Mesothelial cell of epicardium (in vitro differentiated cells): ENCODE data around the gene TBC1D14. TPM values are rescaled to one million over a fixed set of nuclear protein-coding genes. Genes with fewer than 3 reads are reported as not detected.
A peak's percentile ranks its signal among the peaks of the same experiment; 100 is the strongest.

Source experiments
- DNase-seq, 2 experiments: peaks; one replicate each; pipeline ENCODE4 v3.0.0; 2021; ENCODE audit warnings: low spot score in 2 of 2; ENCODE audit not compliant: unreplicated experiment in 2 of 2
- H3K27ac Mint-ChIP-seq: 2 replicates; pipeline ENCODE4 v1.8.0; 2021; ENCODE audit warnings: mixed read lengths
- H3K27me3 Mint-ChIP-seq: 2 replicates; pipeline ENCODE4 v1.8.0; 2021; ENCODE audit warnings: low read depth, mixed read lengths
- H3K36me3 Mint-ChIP-seq: 2 replicates; pipeline ENCODE4 v1.8.0; 2021; ENCODE audit warnings: mixed read lengths
- H3K4me1 Mint-ChIP-seq: 2 replicates; pipeline ENCODE4 v1.8.0; 2021; ENCODE audit warnings: mixed read lengths
- H3K4me3 Mint-ChIP-seq: 2 replicates; pipeline ENCODE4 v1.8.0; 2021; ENCODE audit warnings: mild to moderate bottlenecking, moderate library complexity, mixed read lengths
- H3K9me3 Mint-ChIP-seq: 2 replicates; pipeline ENCODE4 v1.8.0; 2021; ENCODE audit warnings: mixed read lengths
- total RNA-seq: library from RNA; stranded (reverse); gene quantifications from 3 replicates; pipeline ENCODE4 v1.2.1, GENCODE V29; 2021
- TF ChIP-seq, protein P1 (sequence below): fragments of 200-600 bp; sonication (generic); IDR thresholded peaks from one replicate; pipeline ENCODE4 v1.5.0; 2021; ENCODE audit warnings: antibody characterized with exemption; ENCODE audit not compliant: unreplicated experiment

The TBC1D14 gene
- total RNA-seq, 1 donor from 2014 or later, result 54.5 TPM

DNA sequence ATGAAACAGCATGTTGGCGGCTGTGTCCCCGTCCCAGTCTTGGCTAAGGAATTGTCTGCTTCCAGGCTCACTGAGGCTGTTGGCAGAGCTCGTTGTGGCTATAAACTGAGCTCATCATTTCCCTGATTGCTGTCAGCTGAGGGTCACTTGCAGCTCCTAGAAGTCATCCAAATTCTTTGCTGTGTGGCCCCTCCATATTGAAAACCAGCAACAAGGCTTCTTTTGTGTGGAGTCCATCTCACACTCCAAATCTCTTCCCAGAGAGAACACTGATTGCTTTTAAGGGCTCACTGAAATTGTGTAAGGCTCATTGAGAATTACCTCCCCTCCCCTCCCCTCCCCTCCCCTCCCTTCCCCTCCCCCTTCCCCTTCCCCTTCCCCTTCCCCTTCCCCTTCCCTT lies 23.3 kb downstream of the TBC1D14 start:
- peaks cover 17% of the 10 kb centered on the region for H3K36me3 Mint-ChIP-seq
- H3K27me3 Mint-ChIP-seq, result no peaks in the 10 kb centered on the region
- DNase-seq, result no peak
- peaks cover 28% of the 10 kb centered on the region for H3K4me1 Mint-ChIP-seq
- TF ChIP-seq, protein P1, sequence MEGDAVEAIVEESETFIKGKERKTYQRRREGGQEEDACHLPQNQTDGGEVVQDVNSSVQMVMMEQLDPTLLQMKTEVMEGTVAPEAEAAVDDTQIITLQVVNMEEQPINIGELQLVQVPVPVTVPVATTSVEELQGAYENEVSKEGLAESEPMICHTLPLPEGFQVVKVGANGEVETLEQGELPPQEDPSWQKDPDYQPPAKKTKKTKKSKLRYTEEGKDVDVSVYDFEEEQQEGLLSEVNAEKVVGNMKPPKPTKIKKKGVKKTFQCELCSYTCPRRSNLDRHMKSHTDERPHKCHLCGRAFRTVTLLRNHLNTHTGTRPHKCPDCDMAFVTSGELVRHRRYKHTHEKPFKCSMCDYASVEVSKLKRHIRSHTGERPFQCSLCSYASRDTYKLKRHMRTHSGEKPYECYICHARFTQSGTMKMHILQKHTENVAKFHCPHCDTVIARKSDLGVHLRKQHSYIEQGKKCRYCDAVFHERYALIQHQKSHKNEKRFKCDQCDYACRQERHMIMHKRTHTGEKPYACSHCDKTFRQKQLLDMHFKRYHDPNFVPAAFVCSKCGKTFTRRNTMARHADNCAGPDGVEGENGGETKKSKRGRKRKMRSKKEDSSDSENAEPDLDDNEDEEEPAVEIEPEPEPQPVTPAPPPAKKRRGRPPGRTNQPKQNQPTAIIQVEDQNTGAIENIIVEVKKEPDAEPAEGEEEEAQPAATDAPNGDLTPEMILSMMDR, result no peak
- H3K4me3 Mint-ChIP-seq, result no peak overlapping the region
- no peaks in the 10 kb centered on the region for H3K9me3 Mint-ChIP-seq
- H3K27ac Mint-ChIP-seq, result no peak overlapping the region

GRCh38 chr4:6933691-6934430 lies 24.2 kb downstream of the TBC1D14 start:
- TF ChIP-seq, protein P1, result no peak
- Mint-ChIP-seq H3K9me3 (no peaks in the 10 kb centered on the region), H3K4me1 (peaks cover 27% of the 10 kb centered on the region), H3K4me3 (no peak overlapping the region), H3K27ac (no peak overlapping the region), H3K36me3 (peaks cover 17% of the 10 kb centered on the region), H3K27me3 (no peaks in the 10 kb centered on the region)
- no peak for DNase-seq

GRCh38 chr4:6935965-6936364 lies 26.3 kb downstream of the TBC1D14 start:
- no peaks in the 10 kb centered on the region for H3K27me3 Mint-ChIP-seq

DNA sequence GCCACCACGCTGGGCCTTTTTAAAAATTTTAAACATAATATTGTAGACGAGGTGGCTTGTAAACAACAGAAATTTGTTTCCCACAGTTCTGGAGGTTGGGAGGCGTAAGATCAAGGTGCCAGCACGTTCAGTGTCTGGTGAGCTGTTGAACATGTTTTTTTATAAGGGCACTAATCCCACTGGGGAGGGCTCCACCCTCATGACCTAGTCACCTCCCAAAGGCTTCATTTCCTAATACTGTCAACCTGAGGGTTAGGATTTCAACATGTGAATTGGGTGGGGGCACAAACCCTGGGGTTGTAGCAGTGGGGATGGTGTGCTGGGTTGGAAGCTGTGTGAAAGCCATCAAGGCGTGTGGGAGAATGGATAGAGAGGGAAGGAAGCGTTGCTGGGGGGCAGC lies 27.6 kb downstream of the TBC1D14 start:
- Mint-ChIP-seq H3K4me3 (no peak overlapping the region), H3K27me3 (no peaks in the 10 kb centered on the region), H3K4me1 (peaks cover 32% of the 10 kb centered on the region), H3K9me3 (no peaks in the 10 kb centered on the region), H3K36me3 (peaks cover 13% of the 10 kb centered on the region), H3K27ac (peak overlapping the region; percentile 3)
- DNase-seq, result no peak
- TF ChIP-seq, protein P1, result no peak

More at GRCh38 chr4:6935965-6936364, 26.3 kb downstream of the TBC1D14 start:
- DNase-seq, result no peak
- Mint-ChIP-seq H3K4me1 (peaks cover 22% of the 10 kb centered on the region), H3K9me3 (no peaks in the 10 kb centered on the region), H3K4me3 (no peak overlapping the region), H3K36me3 (peaks cover 17% of the 10 kb centered on the region), H3K27ac (peak overlapping the region; percentile 68)
- TF ChIP-seq, protein P1, result no peak

DNA sequence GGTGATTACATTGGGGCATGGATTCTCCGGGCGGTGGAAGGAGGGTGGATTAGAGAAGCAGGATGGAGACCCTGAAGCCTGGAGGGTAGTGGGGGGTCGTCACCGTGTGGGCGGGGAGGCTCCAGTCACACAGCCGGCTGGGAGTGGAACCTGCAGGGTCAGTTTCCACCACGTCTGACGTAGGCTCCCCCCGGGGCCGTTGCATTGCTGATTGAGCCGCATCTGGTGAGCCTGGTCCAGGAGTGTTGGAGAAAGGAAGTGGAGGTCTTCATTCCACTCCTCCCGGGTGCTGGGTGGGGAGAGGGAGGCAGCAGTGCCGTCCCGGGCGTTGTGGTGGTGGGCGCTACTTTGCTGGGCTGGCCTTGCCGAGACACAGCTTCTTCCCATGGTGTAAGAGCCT lies 28.1 kb downstream of the TBC1D14 start:
- H3K27me3 Mint-ChIP-seq, result no peaks in the 10 kb centered on the region
- no peak for DNase-seq
- peaks cover 38% of the 10 kb centered on the region for H3K4me1 Mint-ChIP-seq
- peak overlapping the region; percentile 7 for H3K4me3 Mint-ChIP-seq
- peaks cover 12% of the 10 kb centered on the region for H3K36me3 Mint-ChIP-seq
- TF ChIP-seq, protein P1, result no peak
- H3K9me3 Mint-ChIP-seq, result no peaks in the 10 kb centered on the region
- H3K27ac Mint-ChIP-seq, result peak overlapping the region; percentile 3
